Hematopoietic multipotent progenitor cell treated with erythropoietin and hydrocortisone succinate and interleukin-3 and kit ligand, for 8 days (in vitro differentiated cells): Measurements from ENCODE around the gene RAB37.

Source experiments
- DNase-seq: peaks from one replicate; pipeline ENCODE4 v3.0.0-alpha.2; 2015

Gene RAB37

DNA sequence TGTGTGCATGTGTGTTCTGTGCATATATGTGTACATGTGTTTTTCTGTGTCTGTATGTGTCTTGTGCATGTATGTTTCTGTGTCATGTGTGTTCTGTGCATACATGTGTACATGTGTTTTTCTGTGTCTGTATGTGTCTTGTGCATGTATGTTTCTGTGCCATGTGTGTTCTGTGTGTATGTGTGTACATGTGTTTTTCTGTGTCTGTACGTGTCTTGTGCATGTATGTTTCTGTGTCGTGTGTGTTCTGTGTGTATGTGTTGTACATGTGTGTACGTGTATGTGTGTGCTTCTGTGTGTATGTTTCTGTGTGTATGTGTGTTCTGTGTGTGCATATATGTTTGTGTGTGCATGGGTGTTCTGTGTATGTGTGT is 8.4 kb upstream of the RAB37 start:
- no peak for DNase-seq

DNA sequence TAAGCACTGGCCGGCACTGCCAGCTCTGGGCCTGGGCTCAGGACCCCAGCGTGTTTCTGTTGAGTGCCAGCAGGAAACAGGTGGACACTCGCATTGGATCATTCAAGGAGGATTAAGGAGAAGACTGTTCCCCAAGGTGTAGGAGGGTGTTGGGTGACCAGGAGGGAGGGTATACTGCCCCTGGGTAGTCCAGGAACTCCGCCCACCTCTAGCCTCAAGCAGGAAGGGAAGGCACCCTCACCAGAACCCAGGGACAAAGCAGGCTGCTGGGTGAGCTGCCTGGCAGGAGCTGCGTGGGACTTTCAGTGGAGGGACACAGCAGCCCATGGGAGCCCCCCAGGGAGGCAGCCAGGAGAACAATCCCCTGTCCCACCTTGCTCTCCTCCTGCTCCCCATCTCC is 7.7 kb upstream of the RAB37 start:
- no peak for DNase-seq

DNA sequence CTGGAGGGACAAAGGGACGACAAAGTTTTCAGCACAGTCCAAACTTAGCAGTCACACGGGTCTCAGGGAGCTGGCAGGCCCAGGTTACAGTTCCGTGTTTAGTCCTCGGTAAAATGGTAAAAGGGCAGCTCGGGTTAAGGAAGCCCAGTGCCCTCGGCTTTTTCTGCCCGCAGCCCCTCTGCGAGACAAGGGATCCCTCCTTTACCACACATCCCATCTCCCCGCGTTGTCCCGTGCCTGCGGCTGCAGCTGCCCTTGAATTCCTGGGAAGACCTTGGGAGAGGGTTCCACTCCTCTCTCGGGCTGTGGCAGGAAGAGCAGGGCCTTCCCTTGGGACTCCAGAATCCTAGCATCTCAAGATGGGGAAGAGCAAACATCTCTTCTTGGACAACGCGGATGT is 7.2 kb upstream of the RAB37 start:
- DNase-seq, result no peak

DNA sequence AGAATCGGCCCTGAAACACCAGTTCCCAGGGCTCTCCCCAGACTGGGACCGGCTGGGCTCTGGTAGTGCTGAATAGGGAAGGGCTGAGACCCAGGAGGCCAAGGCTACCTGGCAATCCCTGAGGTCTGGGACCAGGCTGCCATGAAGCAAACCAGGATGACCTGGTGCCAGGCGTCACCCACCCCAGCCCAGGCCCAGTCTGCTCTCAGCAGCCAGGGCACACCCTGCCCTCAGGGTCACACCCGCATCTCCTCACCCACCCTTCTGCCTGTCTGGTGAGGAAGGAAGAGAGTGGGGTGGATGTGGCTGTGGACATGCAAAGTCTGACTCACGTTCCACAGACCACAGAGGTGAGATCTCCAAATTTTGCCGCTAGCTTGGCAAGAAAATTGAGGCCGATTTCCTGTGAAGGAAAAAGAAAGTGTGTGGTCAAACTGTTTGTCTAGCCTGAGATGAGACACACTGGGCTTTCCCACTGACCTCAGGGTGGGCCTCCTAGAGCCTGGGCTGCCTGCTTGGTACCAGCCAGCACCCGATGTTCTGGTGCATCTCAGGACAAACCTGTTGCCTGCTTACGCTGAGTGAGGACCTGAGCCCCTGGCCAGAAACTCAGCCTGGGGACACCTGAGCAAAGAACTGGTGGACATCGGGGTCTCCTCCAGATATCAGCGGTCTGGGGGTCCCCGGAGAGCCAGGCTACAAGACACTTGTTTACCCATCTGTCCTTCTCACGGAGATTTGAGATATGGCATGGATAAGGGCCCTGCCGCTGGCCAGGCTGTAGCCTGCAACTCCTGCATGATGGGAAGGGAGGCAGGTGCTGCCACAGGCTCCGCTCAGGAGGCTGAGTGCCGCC is 6.3 kb upstream of the RAB37 start:
- DNase-seq, result no peak

DNA sequence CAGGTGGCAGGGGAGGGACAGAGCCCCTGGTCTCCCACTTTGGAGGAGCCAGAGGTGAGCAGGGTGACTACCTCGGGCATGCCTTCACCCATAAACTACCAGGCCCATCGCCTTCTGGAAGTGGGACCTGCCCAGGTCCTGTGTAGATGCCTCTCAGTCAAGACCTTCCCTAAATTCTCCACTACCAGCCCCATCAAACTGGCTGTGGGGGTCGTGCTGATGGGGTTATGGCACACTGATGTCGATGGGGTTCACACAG is 5.8 kb upstream of the RAB37 start:
- no peak for DNase-seq

DNA sequence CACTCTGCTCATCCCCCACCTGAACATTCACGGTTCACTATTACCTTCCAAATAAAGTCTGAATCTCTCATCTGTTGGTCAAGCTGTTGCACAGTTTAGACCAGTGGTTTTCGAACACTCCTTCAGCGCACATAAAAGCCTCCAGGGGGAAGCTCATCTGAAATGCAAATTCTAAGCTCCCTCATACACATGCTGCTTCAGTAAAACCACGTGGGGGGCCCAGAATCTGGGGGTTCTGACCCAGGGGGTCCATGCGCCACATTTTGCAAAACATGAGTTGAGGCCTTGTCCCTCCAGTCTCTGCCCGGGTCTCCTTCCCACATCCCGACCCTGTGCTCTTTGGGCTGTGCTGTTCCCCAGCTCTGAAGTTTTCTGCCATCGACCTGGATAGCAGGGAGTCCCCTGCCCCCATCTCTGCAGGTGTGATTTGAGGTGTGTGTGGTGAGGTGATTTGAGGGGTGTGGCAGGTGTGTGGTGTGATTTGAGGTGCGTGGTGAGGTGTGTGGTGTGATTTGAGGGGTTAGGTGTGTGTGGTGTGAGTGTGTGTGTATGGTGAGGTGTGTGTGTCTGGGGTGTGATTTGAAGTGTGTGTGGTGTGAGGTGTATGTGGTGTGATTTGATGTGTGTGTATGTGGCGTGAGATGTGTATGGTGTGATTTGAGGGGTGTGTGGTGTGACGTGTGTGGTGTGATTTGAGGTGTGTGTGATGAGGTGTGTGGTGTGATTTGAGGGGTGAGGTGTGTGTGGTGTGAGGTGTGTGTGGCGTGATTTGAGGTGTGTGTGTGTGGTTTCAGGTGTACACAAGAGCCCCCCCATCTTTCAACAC is 4.8 kb upstream of the RAB37 start:
- DNase-seq, result no peak

DNA sequence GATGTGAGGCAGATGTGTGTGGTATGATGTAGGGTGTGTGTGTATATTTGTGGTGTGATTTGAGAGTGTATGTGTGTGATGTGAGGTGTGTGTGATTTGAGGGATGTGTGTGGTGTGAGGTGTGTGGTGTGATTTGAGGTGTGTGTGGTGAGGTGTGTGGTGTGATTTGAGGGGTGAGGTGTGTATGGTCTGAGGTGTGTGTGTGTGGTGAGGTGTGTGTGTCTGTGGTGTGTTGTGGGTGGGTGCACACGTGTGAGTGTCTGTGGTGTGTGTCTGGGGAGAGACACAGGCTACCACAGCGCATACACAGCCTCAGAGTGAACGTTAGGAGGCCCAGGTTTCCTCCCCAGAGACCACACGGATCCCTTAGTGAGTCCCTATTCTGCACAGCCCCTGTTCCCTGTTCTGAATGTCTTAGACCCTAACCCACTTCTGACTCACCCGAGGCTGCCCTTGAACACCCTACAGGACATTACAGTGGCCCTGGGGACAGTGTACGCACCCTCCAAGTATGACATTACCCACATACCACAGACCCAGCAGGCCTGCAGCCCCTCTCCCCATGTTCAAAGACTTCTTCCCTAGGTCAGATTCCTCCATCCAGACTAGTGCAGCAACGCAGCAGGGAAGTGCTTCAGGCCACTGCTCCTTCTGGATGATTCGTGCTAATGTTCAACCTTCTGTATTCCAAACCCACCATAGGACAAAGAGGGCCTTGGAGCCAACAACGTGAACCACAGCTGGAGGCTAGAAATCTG is 3.5 kb upstream of the RAB37 start:
- no peak for DNase-seq

DNA sequence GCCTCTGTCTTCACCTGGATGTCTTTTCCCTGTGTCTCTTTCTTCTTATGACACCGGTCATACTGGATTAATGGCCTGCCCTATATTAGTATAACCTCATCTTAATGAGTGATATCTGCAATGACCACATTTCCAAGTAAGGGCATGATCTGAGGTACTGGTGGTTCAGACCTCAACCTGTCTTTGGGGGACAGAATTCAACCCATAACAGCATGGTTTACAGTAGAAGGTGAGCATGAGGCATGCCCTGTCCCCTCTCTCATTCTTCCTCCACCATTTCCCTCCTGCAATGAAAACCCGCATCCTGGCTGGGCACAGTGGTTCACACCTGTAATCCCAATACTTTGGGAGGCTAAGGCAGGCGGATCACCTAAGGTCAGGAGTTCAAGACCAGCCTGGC is 2.8 kb upstream of the RAB37 start:
- no peak for DNase-seq

DNA sequence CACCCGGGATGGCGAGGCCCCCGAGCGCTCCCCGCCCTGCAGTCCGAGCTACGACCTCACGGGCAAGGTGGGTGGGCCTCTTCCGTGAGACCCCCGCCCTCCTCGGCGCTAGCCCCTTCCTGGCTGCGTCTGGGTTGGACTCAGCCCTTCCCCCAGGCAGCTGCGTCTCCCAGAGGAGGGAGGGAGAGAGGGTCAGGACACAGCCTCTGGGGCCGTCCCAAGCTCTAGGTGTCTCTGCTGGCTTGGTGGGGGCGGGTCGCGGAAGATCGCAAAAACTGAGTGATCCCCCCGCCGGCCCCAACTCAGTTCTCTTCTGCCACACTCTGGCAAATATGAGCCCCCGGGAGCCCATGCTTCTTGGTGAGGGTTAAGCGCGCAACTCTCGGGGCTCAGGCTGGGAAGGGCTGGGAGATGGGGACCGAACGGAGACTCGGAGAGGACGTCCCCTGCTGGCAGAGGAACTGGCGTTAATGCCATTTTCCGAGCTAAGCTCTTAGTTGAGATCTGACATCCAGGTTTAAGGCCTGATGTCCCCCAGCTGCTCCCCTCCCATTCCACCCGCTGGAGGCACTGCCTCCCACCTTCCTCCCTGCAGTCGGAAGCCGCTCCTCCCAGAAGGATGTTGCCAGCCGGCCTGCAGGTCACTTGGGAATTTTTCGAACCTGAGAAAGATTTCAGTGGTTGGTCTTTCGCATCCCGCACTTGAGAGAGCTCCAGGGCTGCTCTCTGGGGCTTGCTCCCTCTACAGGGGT is 419 bp downstream of the RAB37 start:
- peak; percentile 67 for DNase-seq

DNA sequence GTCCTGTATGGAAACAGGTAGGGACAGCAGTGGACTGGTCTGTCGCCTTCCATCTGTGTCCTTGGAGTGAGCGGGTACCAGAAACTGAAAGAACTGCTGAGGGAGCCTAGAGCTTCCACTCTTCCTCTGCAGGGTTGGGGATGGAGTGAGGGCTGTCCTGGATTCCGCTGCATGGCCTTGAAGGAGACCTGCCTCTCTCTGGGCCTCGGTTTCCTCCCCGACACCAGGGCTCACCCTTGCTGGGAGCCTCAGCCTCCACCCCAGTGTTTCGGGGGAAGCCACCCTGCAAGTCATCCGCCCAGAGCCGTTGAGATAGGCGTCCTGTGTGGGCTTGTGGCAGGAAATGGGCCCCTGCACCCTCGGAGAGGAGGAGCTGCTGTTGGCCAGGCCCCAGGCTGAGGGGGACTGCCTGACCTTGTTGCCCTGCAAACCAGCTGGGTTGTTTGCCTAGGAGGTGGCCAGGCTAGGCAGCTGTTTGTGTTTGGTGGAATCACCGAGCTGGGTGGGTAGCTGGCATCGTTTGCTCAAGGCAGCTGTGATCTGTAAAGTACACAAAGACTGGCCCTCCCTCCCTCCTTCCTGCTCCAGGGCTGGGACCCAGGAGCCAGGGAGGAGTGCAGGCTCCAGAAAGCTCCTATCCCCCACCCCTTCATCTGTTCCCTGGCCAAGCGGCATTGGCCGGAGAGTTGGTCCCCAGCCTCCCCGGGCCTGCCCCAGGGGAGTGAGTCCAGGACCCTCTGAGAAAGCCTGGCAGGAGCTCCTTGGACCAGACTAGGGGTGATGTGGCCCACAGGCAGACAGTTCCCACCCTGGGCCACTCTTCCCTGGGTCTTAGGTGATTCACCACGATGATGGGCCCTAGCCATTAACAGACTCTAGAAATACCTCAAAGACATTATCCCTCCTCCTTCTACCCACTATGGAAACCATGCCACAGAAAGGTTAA is 1.3 kb downstream of the RAB37 start:
- peak; percentile 86 for DNase-seq

DNA sequence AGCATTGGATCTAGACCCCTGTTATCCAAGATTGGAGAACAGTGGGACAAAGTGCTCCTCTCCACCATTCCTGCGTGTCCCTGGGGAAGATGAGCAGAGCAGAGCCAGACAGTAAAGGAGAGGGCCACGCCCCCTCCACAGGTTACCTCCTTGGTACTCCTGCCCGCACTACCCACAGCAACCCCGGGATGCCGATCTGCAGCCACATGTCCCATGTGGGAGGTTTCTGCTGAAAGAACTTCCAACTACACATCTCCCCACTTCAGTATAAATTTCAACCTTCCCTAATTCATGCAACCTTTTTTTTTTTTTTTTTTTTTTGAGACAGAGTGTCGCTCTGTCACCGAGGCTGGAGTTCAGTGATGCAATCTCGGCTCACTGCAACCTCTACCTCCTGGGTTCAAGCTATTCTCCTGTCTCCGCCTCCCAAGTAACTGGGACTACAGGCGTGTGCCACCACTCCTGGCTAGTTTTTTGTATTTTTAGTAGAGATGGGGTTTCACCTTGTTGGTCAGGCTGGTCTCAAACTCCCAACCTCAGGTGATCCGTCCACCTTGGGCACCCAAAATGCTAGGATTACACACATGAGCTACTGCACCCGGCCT is 2.3 kb downstream of the RAB37 start:
- DNase-seq, result no peak

DNA sequence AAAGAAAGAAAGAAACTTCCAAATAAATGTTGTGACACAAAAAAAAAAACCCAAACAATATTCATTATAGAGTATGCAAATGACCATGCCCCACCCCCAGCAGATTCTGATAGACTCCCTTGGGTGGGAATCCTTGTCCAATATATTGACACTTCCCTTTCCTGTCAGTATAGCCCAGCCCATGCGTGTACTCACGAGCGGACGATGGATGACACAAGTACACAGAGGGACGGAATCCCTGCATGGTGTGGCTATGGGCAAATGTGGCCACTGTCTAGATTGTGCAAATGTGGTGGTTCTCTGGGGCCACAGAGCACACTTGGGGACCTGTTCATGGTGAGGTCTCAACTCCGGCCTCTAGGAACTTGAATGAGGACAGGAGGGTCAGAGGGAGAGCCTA is 3.1 kb downstream of the RAB37 start:
- DNase-seq, result no peak

DNA sequence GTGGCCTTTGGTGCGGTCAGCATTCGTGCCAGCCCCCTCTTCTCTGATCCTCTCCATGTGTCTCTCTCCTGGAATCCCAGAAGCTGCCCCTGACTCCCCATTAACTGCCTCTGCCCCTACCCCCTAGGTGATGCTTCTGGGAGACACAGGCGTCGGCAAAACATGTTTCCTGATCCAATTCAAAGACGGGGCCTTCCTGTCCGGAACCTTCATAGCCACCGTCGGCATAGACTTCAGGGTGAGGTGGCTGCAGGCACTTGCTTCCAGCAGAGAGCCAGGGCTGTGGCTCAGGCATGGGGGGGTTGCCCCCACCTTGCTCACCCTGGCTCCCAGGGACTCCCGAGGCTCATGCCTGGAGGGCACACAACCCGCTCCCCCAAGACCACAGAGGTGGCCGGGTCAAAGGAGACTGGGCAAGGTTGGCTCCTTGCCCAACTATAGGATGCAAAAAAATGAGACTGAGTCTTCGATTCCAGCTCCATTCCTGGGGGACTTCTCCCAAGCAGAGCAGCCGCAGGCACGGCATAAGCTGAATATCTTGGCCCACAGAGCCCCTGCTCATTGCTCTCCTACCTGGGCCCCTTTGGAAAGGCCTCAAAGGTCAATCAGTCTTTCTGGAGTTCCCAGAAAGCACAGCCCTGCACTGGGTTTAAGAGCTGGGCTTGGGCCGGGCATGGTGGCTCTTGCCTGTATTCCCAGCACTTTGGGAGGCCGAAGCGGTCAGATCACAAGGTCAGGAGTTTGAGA is 3.8 kb downstream of the RAB37 start:
- DNase-seq, result no peak

DNA sequence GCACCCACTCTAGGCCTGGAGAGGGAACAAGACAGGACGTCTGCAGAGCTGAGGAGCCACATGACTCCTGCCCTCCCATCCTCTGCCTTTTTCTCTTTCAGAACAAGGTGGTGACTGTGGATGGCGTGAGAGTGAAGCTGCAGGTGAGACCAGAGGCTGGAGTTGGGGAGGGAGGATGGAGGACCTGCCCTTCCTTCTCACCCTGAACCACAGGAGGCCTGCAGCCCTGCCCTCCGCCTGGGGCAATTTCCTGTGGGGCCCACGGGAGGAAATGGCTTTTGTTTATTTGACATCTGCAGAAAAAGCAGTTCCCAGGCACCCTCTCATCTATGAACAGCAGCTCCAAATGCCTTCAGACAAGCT is 5.1 kb downstream of the RAB37 start:
- DNase-seq, result no peak

DNA sequence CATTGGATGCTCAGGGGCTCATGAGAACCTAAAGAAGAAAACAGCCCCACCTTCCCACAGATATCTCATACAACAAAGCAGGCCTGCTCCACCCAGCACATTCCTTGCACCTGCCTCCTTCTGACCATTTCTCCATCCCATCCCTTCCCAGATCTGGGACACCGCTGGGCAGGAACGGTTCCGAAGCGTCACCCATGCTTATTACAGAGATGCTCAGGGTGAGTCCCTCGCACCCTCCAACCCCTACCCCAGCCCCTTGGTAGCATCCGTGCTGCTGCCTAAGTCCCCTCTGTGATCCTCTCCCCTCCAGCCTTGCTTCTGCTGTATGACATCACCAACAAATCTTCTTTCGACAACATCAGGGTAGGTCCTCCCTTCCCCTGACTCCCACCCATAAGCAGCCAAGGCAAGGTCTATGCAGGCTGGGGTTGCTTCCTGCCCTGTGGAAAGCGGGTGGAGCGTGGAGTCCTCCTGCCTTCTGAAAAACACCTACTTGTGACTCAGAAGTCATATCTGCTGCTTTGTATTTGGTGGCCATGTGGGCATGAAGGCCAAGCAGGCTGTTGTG is 6.0 kb downstream of the RAB37 start:
- no peak for DNase-seq

DNA sequence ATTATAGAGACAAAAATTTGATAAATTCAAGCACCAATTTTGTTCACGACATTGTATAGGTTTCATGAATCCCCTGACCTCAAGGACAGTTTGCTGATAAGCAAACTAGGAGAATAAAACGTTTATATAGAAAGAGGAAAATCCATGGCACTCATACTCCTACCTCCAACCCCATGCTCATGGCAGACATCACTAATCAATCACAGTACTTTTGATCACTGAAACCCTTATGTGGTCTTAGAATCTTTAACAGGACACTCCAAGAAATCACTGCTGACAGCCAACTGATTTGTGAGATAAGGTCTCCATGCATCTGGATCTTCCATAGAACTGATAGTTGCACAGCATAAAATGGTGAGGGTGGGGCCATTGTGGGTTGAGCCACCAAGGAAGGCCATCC is 6.7 kb downstream of the RAB37 start:
- DNase-seq, result no peak

DNA sequence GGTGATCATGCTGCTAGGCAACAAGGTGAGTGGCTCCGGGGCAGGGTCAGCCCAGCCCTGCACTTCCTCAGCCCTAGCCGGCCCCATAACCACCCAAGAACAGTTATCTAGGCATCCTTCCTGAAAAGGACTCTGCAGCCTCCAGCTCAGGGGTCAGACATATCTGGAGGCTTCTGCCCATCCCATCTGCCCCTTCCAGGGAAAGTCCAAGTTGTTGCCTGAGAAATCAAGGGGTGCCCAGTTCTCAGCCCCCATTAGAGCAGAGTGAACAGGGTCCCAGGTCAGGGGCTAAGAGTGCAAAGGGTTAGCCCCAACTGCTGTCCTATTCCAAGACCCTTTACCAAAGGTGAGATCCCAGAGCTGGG is 7.3 kb downstream of the RAB37 start:
- no peak for DNase-seq

DNA sequence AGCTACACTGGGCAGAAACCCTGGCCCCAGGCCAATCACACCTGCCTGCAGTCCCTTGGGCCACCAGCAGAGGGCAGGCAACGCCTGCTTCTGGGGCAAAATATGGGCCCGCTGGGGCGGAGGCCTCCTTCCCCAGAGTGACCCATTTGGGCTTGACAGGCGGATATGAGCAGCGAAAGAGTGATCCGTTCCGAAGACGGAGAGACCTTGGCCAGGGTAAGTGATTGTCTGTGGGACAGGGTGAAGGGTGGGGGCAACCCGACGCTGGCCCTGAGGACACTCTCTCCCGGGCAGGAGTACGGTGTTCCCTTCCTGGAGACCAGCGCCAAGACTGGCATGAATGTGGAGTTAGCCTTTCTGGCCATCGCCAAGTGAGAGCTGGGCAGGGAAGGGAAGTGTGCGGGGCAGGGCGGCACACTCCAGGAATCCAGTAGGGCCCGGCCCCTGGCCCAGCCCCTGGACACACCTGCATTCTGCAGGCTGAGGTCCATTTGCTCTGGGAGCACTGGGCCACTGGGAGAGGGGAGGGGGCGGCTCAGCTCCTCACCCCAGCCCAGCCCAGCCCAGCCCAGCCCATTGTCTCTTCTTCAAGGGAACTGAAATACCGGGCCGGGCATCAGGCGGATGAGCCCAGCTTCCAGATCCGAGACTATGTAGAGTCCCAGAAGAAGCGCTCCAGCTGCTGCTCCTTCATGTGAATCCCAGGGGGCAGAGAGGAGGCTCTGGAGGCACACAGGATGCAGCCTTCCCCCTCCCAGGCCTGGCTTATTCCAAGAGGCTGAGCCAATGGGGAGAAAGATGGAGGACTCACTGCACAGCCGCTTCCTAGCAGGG is 7.9 kb downstream of the RAB37 start:
- DNase-seq, result peak; percentile 76

DNA sequence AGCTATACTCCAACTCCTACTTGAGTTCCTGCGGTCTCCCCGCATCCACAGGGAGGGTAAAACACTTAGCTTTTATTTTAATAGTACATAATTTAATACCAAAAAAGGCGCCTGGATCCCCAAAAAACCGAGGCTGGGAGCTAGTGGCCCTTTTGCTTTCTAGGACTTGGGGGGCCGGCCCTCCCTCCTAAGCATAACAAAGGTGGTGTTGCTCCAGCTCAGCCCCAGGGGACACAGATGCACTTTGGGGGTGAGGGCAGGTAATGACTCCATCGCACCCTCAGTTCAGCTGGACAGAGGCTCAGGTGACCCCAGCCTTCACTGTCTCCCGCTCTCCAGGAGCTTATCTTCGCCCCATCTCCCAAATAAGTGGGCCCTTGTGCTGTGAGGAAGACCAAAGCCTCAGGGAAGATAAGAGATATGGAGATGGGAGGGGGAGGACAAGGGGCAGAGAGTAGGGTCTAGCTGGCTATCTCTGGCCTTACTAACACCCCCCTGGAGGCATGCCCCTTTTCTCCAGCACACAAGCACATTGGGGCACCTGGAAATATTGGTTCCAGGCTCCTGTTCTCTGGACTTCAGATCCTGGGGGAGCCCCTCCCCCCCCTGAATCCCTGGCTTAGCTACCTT is 8.6 kb downstream of the RAB37 start:
- no peak for DNase-seq
